ENCODE measurements around the gene MAPK1. TPM values are rescaled to one million over a fixed set of nuclear protein-coding genes. Genes with fewer than 3 reads are reported as not detected.

MAPK1 gene
- total RNA-seq, 1 experiment from 2014 or later, result 122 TPM

DNA sequence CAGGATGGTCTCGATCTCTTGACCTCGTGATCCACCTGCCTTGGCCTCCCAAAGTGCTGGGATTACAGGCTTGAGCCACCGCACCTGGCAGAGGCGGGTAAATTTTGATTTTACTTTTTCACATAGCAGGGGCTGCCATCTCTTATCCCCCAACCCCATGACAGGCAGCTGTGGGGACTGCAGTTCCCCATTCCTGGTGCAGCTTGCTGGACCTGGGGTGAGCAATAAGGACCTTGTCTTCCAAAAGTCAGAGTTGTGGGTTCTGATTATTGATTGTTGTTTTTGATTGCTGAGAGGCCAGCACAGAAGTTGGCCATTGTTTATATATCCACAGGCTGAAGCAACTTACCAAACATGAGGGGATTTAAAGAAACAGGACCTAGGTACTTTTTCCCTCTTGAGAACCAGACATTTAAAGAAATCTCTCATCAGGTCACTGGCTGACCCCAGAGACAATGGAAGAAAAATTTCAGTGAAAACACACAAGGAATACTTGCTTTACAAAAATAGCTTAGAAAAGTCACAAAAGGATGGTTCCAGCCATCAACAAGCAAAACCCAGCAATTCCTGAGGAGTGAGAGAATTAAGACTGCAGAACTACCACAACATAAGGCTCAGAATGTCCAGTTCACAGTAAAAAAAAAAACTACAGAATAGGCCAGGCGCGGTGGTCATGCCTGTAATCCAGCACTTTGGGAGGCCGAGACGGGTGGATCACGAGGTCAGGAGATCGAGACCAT lies 22.0 kb upstream of the MAPK1 start:
- CTCF ChIA-PET, result no interaction called here
- in situ Hi-C loops (cut with HindIII; ENCODE audit: low pct_unique_long_range_greater_than_20kb, low sequenced_read_pairs) (no loop called here), intact Hi-C loops (cut with micrococcal nuclease; ENCODE audit: unreplicated experiment) (no loop called here)
- no peak overlapping the region for H3K4me3 ChIP-seq (ENCODE audit: low read depth in 2 of 2, low read length in 2 of 2)
- H3K27me3 ChIP-seq (ENCODE audit: control insufficient read depth, insufficient read depth, low read length), result no peaks in the 10 kb centered on the region
- no peaks in the 10 kb centered on the region for H3K4me1 ChIP-seq (ENCODE audit: control insufficient read depth, insufficient read depth, low read length)
- no peaks in the 10 kb centered on the region for H3K36me3 ChIP-seq (ENCODE audit: control insufficient read depth, insufficient read depth, low read length)
- DNase-seq (ENCODE audit: low read depth, low spot score) (no peak), ATAC-seq (no peak)
- H3K9me3 ChIP-seq (ENCODE audit: control insufficient read depth, insufficient read depth, low read depth, low read length), result no peaks in the 10 kb centered on the region
- TF ChIP-seq TCF7L2 (IDR thresholded peaks at IDR 0.05; ENCODE audit: low read depth, low read length) (no peak), POLR2AphosphoS5 (IDR thresholded peaks at IDR 0.05; ENCODE audit: low read depth, low read length) (no peak), SIN3A (IDR thresholded peaks at IDR 0.05; ENCODE audit: borderline replicate concordance, insufficient read depth, low read depth, low read length) (no peak)
- TF ChIP-seq, protein P1, sequence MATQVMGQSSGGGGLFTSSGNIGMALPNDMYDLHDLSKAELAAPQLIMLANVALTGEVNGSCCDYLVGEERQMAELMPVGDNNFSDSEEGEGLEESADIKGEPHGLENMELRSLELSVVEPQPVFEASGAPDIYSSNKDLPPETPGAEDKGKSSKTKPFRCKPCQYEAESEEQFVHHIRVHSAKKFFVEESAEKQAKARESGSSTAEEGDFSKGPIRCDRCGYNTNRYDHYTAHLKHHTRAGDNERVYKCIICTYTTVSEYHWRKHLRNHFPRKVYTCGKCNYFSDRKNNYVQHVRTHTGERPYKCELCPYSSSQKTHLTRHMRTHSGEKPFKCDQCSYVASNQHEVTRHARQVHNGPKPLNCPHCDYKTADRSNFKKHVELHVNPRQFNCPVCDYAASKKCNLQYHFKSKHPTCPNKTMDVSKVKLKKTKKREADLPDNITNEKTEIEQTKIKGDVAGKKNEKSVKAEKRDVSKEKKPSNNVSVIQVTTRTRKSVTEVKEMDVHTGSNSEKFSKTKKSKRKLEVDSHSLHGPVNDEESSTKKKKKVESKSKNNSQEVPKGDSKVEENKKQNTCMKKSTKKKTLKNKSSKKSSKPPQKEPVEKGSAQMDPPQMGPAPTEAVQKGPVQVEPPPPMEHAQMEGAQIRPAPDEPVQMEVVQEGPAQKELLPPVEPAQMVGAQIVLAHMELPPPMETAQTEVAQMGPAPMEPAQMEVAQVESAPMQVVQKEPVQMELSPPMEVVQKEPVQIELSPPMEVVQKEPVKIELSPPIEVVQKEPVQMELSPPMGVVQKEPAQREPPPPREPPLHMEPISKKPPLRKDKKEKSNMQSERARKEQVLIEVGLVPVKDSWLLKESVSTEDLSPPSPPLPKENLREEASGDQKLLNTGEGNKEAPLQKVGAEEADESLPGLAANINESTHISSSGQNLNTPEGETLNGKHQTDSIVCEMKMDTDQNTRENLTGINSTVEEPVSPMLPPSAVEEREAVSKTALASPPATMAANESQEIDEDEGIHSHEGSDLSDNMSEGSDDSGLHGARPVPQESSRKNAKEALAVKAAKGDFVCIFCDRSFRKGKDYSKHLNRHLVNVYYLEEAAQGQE (IDR thresholded peaks at IDR 0.05; ENCODE audit: insufficient read depth in 1 of 2, low read depth in 2 of 2, low read length in 1 of 2), result no peak
- TF ChIP-seq, protein P2, sequence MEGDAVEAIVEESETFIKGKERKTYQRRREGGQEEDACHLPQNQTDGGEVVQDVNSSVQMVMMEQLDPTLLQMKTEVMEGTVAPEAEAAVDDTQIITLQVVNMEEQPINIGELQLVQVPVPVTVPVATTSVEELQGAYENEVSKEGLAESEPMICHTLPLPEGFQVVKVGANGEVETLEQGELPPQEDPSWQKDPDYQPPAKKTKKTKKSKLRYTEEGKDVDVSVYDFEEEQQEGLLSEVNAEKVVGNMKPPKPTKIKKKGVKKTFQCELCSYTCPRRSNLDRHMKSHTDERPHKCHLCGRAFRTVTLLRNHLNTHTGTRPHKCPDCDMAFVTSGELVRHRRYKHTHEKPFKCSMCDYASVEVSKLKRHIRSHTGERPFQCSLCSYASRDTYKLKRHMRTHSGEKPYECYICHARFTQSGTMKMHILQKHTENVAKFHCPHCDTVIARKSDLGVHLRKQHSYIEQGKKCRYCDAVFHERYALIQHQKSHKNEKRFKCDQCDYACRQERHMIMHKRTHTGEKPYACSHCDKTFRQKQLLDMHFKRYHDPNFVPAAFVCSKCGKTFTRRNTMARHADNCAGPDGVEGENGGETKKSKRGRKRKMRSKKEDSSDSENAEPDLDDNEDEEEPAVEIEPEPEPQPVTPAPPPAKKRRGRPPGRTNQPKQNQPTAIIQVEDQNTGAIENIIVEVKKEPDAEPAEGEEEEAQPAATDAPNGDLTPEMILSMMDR (IDR thresholded peaks at IDR 0.05), result no peak
- BruUV-seq (replicated peaks), result no TSS peak
- POLR2A ChIA-PET, result no interaction called here
- no peak overlapping the region for H3K27ac ChIP-seq (ENCODE audit: low read length)

DNA sequence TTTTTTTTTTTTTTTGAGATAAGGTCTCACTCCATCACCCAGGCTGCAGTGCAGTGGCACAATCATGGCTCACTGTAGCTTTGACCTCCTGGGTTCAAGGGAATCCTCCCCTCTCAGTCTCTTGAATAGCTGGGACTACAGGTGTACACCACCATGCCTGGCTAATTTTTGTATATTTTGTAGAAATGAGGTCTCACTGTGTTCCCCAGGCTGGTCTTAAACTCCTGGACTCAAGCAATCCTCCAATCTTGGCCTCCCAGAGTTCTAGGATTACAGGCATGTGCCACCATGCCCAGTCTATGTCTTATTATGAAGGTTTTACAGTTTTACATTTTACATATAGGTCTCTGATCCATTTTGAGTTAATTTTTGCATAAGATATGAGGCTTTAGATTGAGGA lies 20.4 kb upstream of the MAPK1 start:
- no peak for ATAC-seq
- CTCF ChIA-PET, result interaction anchor here (0.6 kb wide), 1 partner anchor 19 kb away, joined by 4 read pairs; no protein-coding TSS in a partner anchor

More for the DNA sequence above, 20.4 kb upstream of the MAPK1 start:
- intact Hi-C loops (cut with micrococcal nuclease; ENCODE audit: unreplicated experiment), result no loop called here
- no peaks in the 10 kb centered on the region for H3K27me3 ChIP-seq (ENCODE audit: control insufficient read depth, insufficient read depth, low read length)
- POLR2A ChIA-PET, result interaction anchor here (0.6 kb wide), 1 partner anchor 351 kb away, joined by 8 read pairs; no protein-coding TSS in a partner anchor
- TF ChIP-seq, protein P2 (IDR thresholded peaks at IDR 0.05), result no peak
- TF ChIP-seq POLR2AphosphoS5 (IDR thresholded peaks at IDR 0.05; ENCODE audit: low read depth, low read length) (no peak), TCF7L2 (IDR thresholded peaks at IDR 0.05; ENCODE audit: low read depth, low read length) (no peak), SIN3A (IDR thresholded peaks at IDR 0.05; ENCODE audit: borderline replicate concordance, insufficient read depth, low read depth, low read length) (no peak)
- TF ChIP-seq, protein P1 (IDR thresholded peaks at IDR 0.05; ENCODE audit: insufficient read depth in 1 of 2, low read depth in 2 of 2, low read length in 1 of 2), result no peak
- BruUV-seq (replicated peaks), result no TSS peak
- H3K27ac ChIP-seq (ENCODE audit: low read length), result no peak overlapping the region
- H3K4me3 ChIP-seq (ENCODE audit: low read depth in 2 of 2, low read length in 2 of 2), result no peak overlapping the region
- H3K4me1 ChIP-seq (ENCODE audit: control insufficient read depth, insufficient read depth, low read length), result no peaks in the 10 kb centered on the region
- in situ Hi-C loops (cut with HindIII; ENCODE audit: low pct_unique_long_range_greater_than_20kb, low sequenced_read_pairs), result no loop called here
- H3K36me3 ChIP-seq (ENCODE audit: control insufficient read depth, insufficient read depth, low read length), result no peaks in the 10 kb centered on the region
- no peaks in the 10 kb centered on the region for H3K9me3 ChIP-seq (ENCODE audit: control insufficient read depth, insufficient read depth, low read depth, low read length)
- no peak for DNase-seq (ENCODE audit: low read depth, low spot score)
